ENCODE measurements around the gene KHK. TPM values are rescaled to one million over a fixed set of nuclear protein-coding genes. Genes with fewer than 3 reads are reported as not detected.

KHK gene
- total and polyA plus RNA-seq, 9 of the 15 experiments (the other 6 are each of a cell fraction or from before 2014, with no cell fraction given), result 1.5 to 10.7 (median 5.2) TPM

GRCh38 chr2:27086090-27086723 lies 365 bp upstream of the KHK start (continued):
- TF ChIP-seq CC2D1A (IDR thresholded peaks at IDR 0.05) (no peak; the same call in 1 of the 2 replicates), ZC3H8 (IDR thresholded peaks at IDR 0.05) (no peak), POLR2H (tag; IDR thresholded peaks at IDR 0.05; ENCODE audit: low read depth) (no peak), SNIP1 (IDR thresholded peaks at IDR 0.05; ENCODE audit: low read depth) (no peak), ARID2 (IDR thresholded peaks at IDR 0.05) (no peak), SUPT5H (IDR thresholded peaks at IDR 0.05) (no peak), CBX1 (IDR thresholded peaks at IDR 0.05; ENCODE audit: low read depth) (peak; percentile 83; the same call in 1 of the 2 replicates), CLOCK (CRISPR knock-in tag; IDR thresholded peaks at IDR 0.05; ENCODE audit: borderline replicate concordance) (no peak), RBM25 (IDR thresholded peaks at IDR 0.05; ENCODE audit: low read depth, low read length, severe bottlenecking) (no peak), ZFP36 (IDR thresholded peaks at IDR 0.05; ENCODE audit: low read depth, low read length, partially characterized antibody) (no peak), ZNF551 (CRISPR knock-in tag; IDR thresholded peaks at IDR 0.05) (no peak), CGGBP1 (CRISPR knock-in tag; IDR thresholded peaks at IDR 0.05) (0 out of 2 replicates have a peak, but pooled peaks have one; percentile 2), TBL1XR1 (IDR thresholded peaks at IDR 0.05; ENCODE audit: low read length in 2 of 2) (no peak), ZNF165 (CRISPR knock-in tag; IDR thresholded peaks at IDR 0.05; ENCODE audit: borderline replicate concordance) (no peak), GTF2A2 (tag; IDR thresholded peaks at IDR 0.05) (no peak; the same call in 1 of the 2 replicates), ATF6 (CRISPR knock-in tag; IDR thresholded peaks at IDR 0.05) (no peak), SMARCA4 (IDR thresholded peaks at IDR 0.05) (no peak), HMG20B (CRISPR knock-in tag; IDR thresholded peaks at IDR 0.05) (no peak), SMARCC2 (IDR thresholded peaks at IDR 0.05; ENCODE audit: low read depth) (no peak), MTA1 (IDR thresholded peaks at IDR 0.05; ENCODE audit: borderline replicate concordance) (no peak), TRIM24 (IDR thresholded peaks at IDR 0.05) (peak in 1 of 2 experiments; percentile 18; a peak in 1 of 4 replicates)
- TF ChIP-seq, protein P1, sequence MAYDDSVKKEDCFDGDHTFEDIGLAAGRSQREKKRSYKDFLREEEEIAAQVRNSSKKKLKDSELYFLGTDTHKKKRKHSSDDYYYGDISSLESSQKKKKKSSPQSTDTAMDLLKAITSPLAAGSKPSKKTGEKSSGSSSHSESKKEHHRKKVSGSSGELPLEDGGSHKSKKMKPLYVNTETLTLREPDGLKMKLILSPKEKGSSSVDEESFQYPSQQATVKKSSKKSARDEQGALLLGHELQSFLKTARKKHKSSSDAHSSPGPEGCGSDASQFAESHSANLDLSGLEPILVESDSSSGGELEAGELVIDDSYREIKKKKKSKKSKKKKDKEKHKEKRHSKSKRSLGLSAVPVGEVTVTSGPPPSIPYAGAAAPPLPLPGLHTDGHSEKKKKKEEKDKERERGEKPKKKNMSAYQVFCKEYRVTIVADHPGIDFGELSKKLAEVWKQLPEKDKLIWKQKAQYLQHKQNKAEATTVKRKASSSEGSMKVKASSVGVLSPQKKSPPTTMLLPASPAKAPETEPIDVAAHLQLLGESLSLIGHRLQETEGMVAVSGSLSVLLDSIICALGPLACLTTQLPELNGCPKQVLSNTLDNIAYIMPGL (CRISPR knock-in tag; IDR thresholded peaks at IDR 0.05), result no peak
